NCI-H2029 treated with DMSO at 0.1 percent for 48 hours (cell line): ENCODE measurements around the gene C2orf15.
"Not testable (repeated sequence)": the region's sequence is repeated elsewhere in the genome, so short reads cannot be mapped to it uniquely, and the experiment has no call there.

ENCODE experiments used
- DNase-seq: peaks from one replicate; lab custom pipeline; 2025; lab: John Stamatoyannopoulos, UW

Gene C2orf15, protein sequence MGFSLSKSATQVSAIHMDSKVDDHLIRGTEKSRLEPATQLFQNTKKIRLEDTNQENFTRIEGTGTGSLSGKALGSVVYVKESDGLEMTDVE

DNA sequence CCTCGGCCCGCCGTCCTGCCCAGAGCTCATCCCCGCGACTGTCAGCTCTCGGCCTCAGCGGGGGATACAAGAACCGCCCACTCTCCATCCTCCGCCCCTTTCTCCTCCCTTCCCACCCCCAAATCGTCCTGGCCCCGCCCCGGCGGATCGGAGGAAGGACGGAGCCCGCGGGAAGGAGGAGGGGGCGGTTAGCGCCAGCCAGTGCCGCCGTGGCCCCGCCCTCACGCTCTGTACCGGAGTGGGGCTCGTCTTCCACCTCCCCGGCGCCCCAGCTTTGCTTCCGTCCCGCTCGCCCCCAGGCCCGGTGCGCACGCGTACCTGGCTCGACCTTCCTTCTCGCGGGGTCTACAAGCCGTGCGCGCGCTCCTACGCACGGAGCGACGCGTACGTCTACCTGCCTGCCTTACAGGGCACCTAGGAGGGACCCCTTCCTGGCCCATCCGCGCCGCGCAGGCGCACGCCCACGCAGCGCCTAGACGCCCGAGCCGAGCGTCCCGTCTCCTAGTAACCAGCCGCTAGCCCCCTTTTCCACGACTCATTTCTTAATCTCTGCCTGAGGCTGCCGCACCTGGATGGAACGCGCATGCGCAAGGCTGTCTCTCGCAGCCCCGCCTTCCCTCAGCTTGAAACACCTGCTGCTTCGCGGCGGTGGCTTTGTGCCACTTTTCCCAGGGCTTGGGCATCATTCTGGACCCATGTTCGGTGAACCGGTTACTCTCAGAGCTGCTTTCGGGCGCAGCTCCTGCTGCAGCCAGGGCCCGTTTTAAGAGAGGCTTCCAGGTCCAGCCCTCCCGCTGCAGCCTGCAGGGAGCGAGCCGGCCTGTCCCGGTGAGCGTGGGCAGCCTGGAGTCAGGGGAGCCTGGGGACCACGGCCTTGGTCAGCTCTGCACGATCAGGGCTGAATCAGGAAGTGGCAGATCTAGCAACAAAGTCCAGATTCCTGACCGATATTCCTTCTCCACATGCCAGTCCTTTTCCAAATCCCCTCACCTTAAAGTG lies at the start of gene C2orf15:
Gene C2orf15, plus strand, starts transcription at position 598 of the 999 bp plus-strand sequence. CDS start 8,852 bp downstream, outside the sequence.
- DNase-seq, result peak; percentile 87

DNA sequence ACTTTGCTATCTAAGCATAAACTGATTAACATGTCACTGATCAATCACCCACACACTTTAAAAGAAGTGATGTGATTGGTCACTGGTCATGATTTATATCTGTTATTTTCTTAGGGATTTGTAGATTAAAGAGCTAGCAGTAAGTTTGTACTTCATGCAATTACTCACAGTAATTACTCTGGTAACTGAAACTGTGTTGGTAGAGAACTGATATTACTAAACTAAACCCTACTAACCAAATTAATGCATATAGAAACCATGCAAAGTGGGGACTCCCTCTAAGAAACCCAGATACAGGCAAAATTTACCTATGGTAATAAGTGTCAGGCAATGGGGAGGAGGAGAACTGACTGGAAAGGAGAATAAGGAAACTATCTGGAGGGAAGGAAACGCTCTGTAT lies 44.8 kb upstream of the C2orf15 start:
- DNase-seq, result no peak

DNA sequence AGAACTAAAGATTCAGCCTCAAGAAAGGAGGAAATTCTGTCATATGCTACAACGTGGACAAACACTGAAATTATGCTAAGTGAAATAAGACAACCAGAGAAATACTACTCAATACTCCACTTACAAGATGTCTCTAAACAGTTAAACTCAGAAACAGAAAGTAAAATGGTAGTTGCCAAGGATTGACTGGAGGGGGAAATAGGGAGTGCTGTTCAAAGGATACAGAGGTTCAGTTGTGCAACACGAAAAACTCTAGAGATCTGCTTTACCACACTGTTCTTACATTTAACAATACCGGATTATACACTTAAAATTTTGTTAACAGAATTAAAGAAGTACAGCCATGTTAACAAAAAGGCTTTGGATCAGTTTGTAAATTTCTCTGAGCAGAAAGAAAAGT lies 39.8 kb upstream of the C2orf15 start:
- DNase-seq, result no peak

DNA sequence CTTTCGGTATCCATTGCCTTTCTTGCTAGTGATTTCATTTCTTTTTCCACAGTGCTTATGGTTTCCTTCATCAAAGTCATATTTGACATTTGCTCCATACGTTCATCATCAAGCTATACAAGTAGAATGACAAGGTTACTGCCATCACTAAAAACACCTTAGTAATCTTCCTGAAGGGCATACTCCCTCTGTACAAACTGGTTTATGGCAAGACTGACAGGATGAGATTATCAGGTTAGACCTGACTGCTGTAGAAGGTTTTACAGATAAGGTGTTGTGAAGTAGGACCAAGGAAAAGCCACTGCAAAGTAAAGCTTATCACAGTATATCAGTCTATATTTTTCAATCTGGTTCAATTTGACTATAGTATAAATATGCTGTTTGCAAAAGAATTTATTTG lies 37.5 kb upstream of the C2orf15 start:
- no peak for DNase-seq

DNA sequence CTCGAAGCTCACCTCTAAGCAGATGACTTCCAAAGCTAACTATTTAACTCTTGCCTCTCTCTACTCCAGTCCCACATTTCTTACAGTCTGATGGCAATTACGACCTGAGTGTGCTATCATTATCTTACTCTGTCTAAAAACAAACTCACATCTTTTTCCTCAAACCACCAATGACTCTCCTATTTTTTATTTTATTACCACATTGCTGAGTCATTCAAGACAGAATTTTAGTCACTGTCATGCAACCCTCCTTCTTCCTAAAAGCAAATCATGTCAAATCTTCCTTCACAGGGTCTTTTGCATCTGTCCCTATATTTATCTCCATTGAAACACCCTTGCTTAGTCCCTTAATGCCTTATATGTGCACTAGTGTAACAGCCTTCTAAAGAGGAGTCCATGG lies 34.6 kb upstream of the C2orf15 start:
- no peak for DNase-seq

DNA sequence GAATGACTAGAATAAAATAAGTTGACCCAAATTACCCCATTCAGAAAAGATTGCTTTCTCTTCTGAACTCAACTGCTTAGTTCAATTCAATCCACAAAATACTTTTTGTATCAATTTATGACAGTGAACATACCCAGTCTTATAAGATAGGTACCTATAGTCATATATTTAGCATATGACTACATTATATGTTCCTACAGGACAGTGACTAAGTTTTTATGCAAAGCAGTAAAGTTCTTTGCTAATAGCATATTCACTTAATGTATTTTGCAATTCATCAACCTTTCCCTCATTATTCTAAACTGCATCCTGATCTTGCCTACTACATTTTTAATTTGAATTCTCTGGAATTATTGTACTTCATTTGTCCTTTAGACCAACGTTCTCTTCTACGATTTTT lies 30.3 kb upstream of the C2orf15 start:
- no peak for DNase-seq

DNA sequence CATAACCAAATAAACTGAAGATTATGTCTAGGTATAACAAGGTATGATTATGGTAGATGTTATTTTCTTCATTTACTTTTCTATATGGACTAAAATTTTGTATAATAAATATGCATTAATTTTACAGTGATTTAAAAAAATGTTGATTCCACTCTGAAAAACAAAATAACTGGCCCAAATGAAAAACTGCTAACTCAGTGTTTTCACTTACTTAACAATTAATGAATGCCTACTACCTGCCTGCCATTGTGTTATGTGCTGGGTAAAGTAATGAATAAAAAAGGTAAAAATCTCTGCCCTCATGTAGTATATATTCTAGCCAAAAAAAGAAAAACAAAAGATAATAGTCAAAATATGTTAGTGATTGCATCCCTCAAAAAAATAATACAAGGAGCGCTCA lies 29.6 kb upstream of the C2orf15 start:
- DNase-seq, result no peak

DNA sequence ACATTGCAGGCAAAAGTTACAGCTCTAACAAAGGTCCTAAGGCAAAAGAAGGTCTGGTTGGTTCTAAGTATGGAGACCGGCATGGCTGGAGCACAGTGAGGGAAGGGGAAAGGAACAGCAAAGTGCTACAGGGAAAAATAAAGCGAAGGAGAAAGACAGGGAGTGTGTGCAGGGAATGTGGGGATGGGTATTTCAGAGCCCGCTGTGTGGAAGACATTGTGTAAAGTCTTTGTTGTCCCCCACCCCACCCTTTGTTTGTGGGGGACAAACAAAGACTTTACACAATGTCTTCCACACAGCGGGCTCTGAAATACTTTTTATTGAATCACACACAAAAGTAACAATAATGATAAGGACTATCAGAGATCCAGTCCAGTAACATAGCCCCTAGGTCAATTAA lies 28.9 kb upstream of the C2orf15 start:
- DNase-seq, result no peak

DNA sequence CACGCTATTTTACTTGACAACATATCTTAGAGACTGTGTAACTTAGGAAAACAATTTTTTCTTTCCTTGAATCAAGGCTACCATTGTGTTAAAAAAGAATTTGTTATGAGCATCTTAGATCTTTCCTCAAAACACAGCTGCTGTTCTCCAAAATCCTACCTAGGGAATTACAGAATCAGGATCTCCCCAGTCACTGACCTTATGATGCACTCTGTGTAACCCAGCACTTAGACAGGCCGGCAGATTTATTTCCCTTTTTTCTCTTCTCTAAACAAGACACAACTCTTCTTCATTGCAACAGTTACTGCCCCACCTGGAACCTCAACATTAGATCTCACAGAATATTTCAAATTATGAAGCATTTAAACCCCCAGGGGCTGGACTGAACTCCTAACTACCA lies 13.5 kb upstream of the C2orf15 start:
- DNase-seq, result no peak

DNA sequence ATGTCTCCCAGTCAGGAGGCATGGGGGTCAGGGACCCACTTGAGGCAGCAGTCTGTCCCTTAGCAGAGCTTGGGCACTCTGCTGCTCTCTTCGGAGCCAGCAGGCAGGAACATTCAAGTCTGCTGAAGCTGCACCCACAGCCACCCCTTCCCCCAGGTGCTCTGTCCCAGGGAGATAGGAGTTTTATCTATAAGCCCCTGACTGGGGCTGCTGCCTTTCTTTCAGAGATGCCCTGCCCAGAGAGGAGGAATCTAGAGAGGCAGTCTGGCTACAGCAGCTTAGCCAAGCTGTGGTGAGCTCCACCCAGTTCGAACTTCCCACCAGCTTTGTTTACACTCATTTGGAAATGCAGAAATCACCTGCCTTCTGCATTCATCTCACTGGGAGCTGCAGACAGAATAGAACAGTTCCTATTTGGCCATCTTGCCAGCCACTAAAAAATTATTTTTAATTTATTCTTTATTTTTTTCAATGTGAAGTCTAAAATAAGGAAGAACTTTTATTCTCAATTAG lies 6.4 kb upstream of the C2orf15 start:
- not testable (repeated sequence) for DNase-seq

DNA sequence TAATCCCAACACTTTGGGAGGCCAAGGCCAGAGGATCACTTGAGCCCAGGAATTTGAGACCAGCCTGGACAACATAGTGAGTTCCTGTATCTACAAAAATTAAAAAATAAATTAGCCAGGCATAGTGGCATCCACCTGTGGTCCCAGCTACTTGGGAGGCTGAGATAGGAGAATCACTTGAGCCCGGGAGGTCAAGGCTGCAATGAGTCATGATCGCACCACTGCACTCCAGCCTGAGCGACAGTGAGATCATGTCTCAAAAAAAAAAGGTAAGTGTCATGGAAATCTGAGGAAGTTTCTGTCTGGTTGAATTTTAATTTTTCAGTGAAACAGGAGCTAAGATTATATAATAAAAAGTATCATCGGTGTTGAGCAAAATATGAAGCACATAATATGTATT lies 2.5 kb upstream of the C2orf15 start:
- no peak for DNase-seq

DNA sequence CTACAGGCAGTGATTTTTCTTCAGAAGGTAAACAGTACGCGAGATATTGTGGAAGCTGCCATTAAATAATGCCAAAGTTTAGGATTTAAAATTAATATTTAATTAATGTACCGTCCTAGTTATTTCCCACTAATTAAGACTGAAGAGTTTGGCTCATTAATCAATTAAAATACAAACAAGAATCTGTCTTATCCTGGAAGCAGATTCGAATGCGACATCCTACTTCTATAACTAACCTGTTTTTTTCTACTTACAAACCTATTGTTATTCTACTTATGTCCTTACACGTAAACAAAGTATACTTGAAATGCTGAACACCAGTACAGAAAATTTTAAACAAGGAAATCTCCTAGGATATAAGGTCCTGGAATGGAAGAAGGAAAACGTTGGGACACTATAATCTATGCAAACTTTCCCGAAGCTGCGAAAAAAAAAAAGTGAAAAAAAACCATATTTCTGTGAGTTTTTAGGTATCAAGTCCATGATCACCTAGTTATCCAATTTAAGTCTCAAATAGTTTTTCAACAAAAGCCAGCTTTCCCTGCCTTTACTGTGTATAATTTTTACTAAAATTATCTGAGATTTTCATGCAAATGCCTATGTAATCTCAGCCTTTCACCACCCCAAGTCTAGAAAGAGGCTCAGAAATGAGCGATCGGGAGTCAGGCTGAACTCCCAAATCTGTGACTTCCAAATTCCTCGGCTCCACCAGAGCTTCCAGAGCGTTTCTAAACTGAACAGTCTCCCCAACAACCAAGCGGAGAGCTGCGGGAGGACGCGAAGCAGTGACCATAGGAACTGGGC lies 1.2 kb upstream of the C2orf15 start:
- DNase-seq, result no peak

DNA sequence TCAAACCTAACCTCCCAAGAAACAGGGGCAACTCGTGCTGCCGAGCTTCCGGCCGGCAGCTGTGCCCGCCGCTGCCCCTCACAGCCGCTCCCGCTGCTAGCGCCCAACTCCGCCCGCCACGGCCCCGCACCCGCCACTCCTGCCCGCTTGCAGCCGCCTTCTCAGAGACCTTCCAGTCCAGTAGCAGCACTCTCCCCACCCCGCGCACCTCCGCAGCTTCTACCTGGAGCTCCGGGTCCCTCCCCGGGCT lies 722 bp upstream of the C2orf15 start:
- DNase-seq, result no peak

DNA sequence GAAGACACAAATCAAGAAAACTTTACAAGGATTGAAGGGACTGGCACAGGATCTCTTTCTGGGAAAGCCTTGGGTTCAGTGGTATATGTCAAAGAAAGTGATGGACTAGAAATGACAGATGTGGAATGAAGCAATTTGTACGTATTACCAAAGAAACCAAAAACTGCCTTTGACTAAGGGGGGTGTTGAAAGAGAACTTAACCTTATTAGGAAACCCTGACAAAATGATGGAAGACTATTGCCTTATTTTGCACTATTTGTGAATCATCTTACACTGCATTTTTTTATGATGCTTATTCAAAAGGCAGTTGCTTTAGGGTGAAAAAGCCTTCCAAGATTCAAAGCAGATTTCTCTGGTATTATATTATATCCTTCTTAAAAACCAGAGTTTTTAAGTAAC lies 9.2 kb downstream of the C2orf15 start:
- no peak for DNase-seq

DNA sequence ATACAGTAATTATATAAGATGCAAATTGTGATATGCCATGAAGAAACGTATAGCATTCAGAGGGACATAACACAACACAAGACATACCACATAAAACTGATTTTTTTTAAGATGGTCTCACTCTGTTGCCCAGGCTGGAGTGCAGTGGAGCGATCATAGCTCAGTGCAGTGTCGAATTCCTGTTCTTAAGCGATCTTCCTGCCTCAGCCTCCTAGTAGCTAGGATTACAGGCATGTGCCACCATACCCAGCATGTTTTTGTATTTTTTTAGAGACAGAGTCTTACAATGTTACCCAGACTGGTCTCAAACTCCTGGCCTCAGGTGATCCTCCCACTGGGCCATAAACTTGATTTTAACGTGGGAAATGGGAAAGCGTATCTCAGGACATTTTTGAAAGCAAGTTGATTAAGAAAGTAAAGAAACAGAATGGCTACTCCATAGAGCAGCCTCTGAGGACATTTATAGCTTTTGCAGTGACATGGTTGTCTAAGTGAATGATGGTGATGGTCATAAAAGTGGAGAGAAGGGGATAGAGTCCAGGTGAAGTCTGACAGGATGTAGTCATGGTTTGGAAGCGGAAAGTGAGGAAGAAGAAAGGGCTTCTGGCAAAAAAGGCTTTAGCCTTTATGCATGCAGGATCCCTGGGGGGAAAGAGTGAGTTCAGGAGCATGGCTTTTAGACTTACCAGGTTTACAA lies 10.8 kb downstream of the C2orf15 start:
- no peak for DNase-seq

DNA sequence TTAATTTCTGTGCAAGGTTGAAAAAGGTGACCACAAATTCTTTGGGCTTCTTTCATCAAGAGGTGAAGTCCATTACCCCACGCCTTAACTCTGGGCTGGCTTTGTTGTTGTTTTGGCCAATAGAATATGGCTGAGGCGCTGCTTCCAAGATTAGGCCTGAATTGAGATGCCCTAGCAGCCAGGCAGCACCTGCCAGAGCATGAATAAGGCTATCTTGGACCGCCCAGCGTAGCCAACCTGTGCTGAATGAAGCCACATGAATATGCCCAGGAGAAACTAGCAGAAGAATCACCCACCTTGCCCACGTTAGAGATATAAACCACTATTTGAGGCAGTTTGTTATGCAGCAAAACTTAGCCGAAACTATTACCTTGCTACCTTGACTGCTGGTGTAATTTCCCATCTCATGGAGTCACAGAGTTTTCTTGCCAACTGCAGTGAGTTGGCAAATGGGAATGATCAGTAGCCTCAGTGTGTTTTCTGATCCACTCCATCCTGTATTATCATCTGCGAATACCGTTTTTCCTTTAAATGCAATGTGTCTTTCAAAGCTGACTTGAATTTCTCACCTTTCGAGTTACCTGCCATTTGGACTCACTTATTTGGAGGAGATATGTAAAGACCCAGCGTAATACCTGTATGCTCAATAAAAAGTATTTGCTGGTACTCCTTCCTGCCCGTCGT lies 12.6 kb downstream of the C2orf15 start:
- DNase-seq, result no peak

DNA sequence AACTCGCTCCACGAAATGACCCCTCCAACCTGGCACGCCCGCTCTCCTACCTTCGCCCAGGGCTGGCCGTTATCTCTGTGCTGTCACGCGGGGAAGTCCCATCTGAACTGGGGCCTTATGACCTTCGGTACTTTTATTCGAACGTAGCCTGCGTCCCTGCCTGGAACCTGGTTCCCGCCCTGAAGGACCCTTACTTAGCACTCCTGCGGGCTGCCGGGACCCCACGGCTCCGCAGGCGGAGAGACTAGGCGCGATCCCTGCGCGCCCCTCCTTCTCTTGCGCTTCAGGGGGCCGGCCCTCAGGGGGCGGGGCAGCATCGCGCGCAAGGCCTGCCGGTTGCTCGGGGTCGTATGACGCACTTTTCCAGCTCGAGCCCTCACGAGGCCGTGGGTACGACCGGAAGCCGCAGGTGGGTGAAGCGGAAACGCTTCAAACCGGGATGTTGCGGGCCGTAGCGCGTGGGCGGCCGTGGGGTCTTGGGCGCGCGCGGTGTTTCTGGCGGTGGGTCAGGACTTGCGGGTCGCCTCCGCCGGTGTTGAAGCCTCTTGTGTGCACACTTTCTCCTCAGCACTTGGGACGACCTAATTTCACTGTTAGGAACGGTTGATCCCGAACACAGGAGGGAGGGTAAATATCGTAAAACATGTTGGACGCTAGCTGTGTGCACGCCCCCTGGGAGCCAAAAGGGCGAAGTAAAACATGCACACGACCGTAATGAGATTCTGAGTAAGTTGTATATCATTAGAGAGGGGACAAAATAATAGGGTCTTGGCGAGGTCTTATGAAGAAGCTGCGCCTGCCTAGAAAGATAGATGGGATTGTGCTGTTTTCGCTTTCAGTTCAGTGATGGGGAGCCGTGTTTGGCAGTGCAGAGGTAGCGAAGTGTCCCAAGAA lies 13.4 kb downstream of the C2orf15 start, which contains the start of the genes LIPT1 and TSGA10:
Gene LIPT1, plus strand, starts transcription at position 325 of the 894 bp plus-strand sequence. CDS start 6,991 bp downstream, outside the sequence.
Gene TSGA10, minus strand, starts transcription at position 300 of the 894 bp plus-strand sequence. CDS start 45,503 bp downstream, outside the sequence.
- DNase-seq, result peak; percentile 57

DNA sequence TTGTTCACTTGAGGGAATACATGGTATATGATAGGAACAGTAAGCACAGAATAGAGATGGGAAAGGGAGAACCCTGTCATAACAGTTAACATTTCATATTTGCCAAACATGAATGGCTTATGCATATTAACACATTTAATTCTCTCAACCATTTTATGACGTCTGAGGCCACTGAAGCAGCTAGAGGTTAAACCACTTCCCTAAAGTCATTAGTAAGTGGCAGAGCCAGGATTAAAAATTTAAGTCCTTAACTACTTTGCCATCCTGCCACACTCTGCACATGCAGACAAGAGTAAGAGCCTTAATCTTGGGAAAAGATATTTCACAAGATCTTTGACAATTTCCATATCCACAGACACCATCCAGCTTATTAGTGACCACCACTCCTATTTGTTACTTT lies 15.4 kb downstream of the C2orf15 start:
- DNase-seq, result no peak

DNA sequence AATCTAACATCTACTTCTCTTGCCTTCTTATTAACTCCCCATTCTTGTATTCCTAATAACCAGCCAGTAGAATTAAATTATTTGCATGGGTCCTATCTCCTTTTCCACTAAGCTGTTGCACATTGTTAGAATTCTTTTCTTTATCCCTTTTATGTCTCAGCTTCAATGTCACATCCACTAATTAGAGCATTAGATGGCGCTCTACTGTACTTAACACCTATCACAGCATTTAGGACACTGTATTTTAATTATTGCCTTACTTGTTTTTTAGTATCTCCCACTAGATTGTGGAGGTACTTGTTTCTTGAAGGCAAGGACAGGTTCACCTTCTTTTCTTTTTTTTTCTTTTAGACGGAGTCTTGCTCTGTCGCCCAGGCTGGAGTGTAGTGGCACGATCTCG lies 17.1 kb downstream of the C2orf15 start:
- no peak for DNase-seq

DNA sequence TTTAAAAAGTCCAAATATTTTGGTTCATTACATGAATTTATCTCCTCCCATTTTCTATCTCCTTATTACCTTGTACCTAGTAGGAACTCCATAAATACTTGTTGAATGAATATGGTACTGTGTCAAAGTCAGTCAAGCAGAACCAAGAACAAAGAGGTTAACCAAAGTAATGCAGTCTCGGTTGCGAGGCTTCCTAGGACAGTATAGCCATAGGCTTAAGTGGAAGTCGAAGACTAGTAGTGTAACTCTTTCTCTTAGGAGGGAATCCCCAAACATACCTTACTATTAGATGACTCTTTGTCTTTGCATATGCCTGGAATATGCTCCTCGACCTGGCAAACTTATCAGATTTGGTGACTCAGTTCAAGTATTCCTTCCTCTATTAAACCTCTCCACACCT lies 18.1 kb downstream of the C2orf15 start:
- no peak for DNase-seq
